ENCODE results near the gene CLPTM1L. TPM values are rescaled to one million over a fixed set of nuclear protein-coding genes. Genes with fewer than 3 reads are reported as not detected.

The CLPTM1L gene
- total RNA-seq, 1 donor from 2014 or later, result 34.2 TPM

GRCh38 chr5:1315709-1316587 is 29.0 kb downstream of the CLPTM1L start:
- H3K27ac ChIP-seq (replicated peaks), result no peak overlapping the region
- peaks cover 15% of the 10 kb centered on the region for H3K27me3 ChIP-seq (ENCODE audit: low read depth)
- H3K36me3 ChIP-seq, result peaks cover 34% of the 10 kb centered on the region
- H3K4me1 ChIP-seq, result peaks cover 7% of the 10 kb centered on the region
- no peak overlapping the region for H3K4me3 ChIP-seq
- no peak for TF ChIP-seq CTCF (IDR thresholded peaks at IDR 0.05; ENCODE audit: borderline replicate concordance)
- H3K9me3 ChIP-seq (replicated peaks), result no peaks in the 10 kb centered on the region
- intact Hi-C loops (cut with micrococcal nuclease), result no loop called here
- DNase-seq, result no peak

- H3K27me3 ChIP-seq (ENCODE audit: low read depth), result peaks cover 23% of the 10 kb centered on the region
- intact Hi-C loops (cut with micrococcal nuclease), result no loop called here
- TF ChIP-seq CTCF (IDR thresholded peaks at IDR 0.05; ENCODE audit: borderline replicate concordance), result no peak
- peaks cover 26% of the 10 kb centered on the region for H3K36me3 ChIP-seq
- no peak for DNase-seq
- no peaks in the 10 kb centered on the region for H3K9me3 ChIP-seq (replicated peaks)
- no peak overlapping the region for H3K27ac ChIP-seq (replicated peaks)
- peaks cover 7% of the 10 kb centered on the region for H3K4me1 ChIP-seq
- no peak overlapping the region for H3K4me3 ChIP-seq
These were observed 29.7 kb downstream of the CLPTM1L start for GRCh38 chr5:1315018-1315708.

- no peak for DNase-seq
- Histone ChIP-seq H3K27ac (replicated peaks) (no peak overlapping the region), H3K9me3 (replicated peaks) (no peaks in the 10 kb centered on the region), H3K36me3 (peaks cover 21% of the 10 kb centered on the region), H3K27me3 (ENCODE audit: low read depth) (peaks cover 29% of the 10 kb centered on the region), H3K4me1 (peaks cover 7% of the 10 kb centered on the region), H3K4me3 (no peak overlapping the region)
- TF ChIP-seq CTCF (IDR thresholded peaks at IDR 0.05; ENCODE audit: borderline replicate concordance), result no peak
- intact Hi-C loops (cut with micrococcal nuclease), result no loop called here
These were observed 30.3 kb downstream of the CLPTM1L start for GRCh38 chr5:1314564-1314982.

- no peaks in the 10 kb centered on the region for H3K9me3 ChIP-seq (replicated peaks)
- no peak for TF ChIP-seq CTCF (IDR thresholded peaks at IDR 0.05; ENCODE audit: borderline replicate concordance)
- H3K4me1 ChIP-seq, result peaks cover 7% of the 10 kb centered on the region
- no peak overlapping the region for H3K27ac ChIP-seq (replicated peaks)
- no peak overlapping the region for H3K4me3 ChIP-seq
- no peak for DNase-seq
- intact Hi-C loops (cut with micrococcal nuclease), result no loop called here
- peaks cover 7% of the 10 kb centered on the region for H3K36me3 ChIP-seq
- H3K27me3 ChIP-seq (ENCODE audit: low read depth), result peaks cover 35% of the 10 kb centered on the region
These were observed 31.7 kb downstream of the CLPTM1L start for GRCh38 chr5:1312993-1313833.

- Histone ChIP-seq H3K4me3 (no peak overlapping the region), H3K9me3 (replicated peaks) (no peaks in the 10 kb centered on the region), H3K36me3 (no peaks in the 10 kb centered on the region), H3K4me1 (peaks cover 7% of the 10 kb centered on the region), H3K27me3 (ENCODE audit: low read depth) (peaks cover 35% of the 10 kb centered on the region), H3K27ac (replicated peaks) (no peak overlapping the region)
- DNase-seq, result peak; percentile 10
- intact Hi-C loops (cut with micrococcal nuclease), result no loop called here
- no peak for TF ChIP-seq CTCF (IDR thresholded peaks at IDR 0.05; ENCODE audit: borderline replicate concordance)
These were observed 32.7 kb downstream of the CLPTM1L start for GRCh38 chr5:1312206-1312605.

Measured in left ventricle myocardium inferior (tissue), 1 donor.